DMS 273 (cell line): ENCODE results near the gene CYS1.
"Not testable (repeated sequence)": the region's sequence is repeated elsewhere in the genome, so short reads cannot be mapped to it uniquely, and the experiment has no call there.

Experiments used
- DNase-seq: peaks from one replicate; lab custom pipeline; 2025; ENCODE audit not compliant: unreplicated experiment; lab: John Stamatoyannopoulos, UW

Gene CYS1

DNA sequence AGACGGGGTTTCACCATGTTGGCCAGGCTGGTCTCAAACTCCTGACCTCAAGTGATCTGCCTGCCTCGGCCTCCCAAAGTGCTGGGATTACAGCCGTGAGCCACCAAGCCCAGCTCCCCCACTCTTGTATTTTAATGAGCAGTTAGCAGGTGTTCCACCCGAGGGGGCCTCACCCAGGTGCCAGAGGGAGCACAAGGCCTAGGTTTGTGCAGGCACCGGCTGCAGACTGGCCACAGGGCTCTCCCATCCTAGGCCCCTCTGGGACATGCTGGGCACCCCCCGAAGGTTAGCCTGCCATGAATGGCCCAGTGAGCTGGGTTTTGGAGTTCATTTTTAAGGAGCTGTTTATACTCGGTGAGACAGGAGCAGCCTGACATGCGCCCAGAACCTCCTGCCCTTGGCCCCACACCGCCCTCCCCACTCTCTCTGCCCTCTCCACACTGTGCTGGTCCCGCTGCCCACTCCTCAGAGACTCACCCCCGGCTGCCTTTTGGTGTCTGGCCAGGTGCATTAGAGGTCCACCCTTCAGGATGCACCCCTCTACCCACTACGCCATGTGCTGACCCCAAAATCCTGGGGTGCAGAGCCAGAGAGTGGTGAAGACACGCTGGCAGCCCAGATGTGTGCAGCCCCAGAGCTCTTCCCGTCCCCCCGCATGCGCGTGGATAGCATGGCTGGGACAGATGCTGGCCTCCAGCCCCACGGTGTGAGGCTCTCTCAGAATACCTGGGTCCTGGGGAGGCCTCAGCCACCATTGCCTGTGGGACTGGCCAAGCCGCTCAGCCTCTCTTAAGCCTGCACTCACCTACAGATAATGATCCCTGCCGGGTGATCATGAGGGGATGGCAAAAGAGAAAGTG is 48.1 kb downstream of the CYS1 start:
- DNase-seq: no peak

DNA sequence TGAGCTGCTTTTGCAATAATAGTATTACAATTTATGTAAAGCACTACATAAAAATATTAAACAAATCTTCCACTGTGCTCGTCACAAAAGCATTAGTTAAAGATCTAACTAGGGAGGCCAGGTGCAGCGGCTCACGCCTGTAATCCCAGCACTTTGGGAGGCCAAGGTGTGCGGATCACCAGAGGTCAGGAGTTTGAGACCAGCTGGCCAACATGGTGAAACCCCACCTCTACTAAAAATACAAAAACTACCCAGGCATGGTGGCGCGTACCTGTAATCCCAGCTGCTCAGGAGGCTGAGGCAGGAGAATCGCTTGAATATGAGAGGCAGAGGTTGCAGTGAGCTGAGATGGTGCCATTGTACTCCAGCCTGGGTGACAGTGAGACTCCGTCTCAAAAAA is 49.4 kb downstream of the CYS1 start:
- DNase-seq: not testable (repeated sequence)

GRCh38 chr2:10030311-10030736 is 49.9 kb downstream of the CYS1 start:
- peak; percentile 71 for DNase-seq

DNA sequence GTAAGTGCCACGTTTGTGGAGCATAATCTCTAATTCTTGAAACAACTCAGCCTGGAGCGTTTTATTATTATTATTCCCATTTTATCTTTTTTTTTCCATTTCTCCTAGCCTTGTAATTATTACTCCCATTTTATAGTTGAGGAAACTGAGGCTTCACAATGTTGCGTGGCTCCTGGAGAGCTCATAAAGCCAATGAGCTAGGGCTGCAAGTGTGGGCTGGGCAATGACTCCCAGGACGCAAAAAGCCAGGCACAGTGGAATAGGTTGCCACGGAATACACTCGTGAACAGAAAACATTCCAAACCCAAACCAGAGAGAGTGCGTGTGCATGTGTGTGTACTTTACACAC is 50.4 kb downstream of the CYS1 start:
- DNase-seq: no peak

- peak; percentile 25 for DNase-seq
Observed at GRCh38 chr2:10028988-10029874, 51.0 kb downstream of the CYS1 start.

DNA sequence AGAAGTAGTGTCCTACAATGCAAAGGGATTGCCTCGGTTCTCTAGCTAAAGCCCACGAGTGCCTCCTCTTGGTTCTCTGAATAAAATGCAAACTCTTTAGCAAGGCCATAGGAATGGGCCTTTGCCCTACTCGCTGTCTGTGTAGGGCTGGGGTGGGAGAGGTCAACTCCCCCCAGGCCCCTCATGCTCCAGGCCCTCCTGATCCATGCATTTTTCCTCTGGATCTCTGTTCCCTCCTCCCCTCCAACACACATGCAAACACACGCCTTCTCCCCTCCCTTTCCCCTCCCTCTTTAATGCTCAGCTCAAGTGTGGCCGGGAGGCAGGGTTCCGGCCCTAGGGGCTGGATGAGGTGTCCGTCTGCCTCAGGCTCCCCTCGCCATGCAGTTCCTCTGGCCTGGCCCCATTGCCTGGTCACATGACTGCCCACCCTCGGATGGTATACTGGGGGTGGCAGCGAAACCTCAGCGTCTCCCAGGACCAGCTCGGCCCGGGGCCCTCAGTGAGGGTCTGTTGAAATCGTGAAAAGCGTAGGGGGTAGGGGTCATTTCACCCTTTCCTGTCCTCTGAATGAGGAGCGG is 51.7 kb downstream of the CYS1 start:
- DNase-seq: no peak

DNA sequence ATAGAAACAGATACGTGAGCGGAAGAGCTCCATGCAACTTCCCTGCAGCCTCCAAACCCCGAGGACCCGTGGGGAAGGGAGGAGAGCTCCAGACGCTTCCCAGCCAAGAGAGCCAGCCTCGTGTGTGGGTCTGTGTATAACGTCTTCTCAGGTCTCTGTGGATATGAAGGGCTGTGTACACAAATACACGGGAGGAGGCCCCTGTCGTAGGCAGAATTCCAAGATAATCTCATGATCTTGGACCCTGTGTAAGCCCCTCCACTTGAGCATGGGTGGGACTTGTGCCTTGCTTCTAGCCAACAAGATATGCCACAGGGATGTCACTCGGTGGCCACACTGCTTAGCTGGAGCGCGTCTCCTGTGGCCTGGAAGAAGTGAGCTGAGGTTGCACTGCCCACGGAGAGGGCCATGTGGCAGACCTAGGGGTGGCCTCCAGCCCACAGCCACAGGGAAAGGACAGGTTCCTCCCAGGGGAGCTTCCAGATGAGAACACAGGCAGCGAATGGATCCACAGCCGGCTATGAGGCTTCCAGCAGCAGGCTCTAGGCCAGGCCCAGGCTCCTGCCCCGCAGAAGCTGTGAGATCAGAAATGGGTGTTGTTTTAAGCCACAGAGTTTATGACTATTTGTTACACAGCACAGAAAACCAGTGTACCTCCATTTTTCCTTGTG is 52.4 kb downstream of the CYS1 start:
- no peak for DNase-seq

GRCh38 chr2:10026940-10027569 is 53.2 kb downstream of the CYS1 start:
- DNase-seq: no peak

DNA sequence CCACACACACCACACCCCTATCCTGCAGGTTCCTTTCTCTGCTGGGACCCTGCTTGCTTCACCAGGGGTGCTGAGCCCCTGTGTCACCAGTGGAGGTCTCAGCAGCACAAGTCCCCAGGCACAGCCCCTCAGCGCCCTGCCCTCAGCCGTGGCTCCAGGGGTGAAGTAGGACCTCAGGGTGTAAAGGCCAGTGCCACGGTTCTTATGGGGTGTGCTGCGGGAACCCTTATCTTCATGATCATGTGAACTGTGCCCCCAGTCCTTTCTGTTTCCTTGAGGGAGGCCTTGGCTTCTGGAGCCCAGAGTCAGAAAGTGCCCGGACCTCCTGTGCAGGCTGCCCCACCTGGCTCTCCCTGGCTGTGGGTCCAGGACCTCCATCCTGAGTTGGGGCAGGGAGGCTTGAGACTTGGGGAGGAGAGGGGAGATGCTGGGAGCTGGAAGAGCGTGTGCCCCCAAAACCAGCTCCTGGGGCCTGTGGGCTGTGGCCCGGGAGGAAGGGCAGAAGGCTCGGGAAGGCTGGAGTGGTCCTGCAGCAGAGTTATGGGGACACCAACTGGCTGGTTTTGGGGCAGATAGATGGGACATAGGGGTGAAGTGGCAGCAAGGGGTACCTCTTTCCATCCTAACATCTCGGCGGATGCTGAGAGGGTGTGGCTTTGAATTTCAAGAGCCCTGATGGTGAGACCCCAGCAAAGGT is 57.1 kb downstream of the CYS1 start:
- no peak for DNase-seq

- DNase-seq: no peak
Observed at GRCh38 chr2:10022445-10022844, 57.8 kb downstream of the CYS1 start.

DNA sequence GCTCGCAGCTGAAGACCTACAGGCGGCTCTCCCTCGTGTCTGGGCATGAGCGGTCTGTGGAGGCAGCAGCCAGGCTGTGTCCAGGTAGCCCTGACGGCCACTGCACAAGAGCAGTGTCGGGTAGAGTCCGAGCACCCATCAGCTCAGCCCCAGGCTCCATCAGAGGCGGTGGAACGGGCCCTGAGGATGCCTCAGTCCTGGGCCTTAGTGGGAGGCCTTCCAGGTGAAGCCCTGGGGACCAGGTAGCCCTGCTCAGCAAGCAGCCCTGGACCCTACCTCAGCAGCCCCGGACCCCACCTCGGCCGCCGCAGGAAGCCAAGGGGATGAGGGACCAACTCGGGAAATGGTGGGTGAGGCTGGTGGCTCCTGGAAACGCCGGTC is 58.2 kb downstream of the CYS1 start:
- no peak for DNase-seq

GRCh38 chr2:10019602-10020400 is 60.4 kb downstream of the CYS1 start:
- DNase-seq: no peak

GRCh38 chr2:10019174-10019573 is 61.0 kb downstream of the CYS1 start:
- DNase-seq: no peak

GRCh38 chr2:10017313-10017941 is 62.8 kb downstream of the CYS1 start:
- DNase-seq: no peak

GRCh38 chr2:10016802-10017258 is 63.4 kb downstream of the CYS1 start:
- no peak for DNase-seq

DNA sequence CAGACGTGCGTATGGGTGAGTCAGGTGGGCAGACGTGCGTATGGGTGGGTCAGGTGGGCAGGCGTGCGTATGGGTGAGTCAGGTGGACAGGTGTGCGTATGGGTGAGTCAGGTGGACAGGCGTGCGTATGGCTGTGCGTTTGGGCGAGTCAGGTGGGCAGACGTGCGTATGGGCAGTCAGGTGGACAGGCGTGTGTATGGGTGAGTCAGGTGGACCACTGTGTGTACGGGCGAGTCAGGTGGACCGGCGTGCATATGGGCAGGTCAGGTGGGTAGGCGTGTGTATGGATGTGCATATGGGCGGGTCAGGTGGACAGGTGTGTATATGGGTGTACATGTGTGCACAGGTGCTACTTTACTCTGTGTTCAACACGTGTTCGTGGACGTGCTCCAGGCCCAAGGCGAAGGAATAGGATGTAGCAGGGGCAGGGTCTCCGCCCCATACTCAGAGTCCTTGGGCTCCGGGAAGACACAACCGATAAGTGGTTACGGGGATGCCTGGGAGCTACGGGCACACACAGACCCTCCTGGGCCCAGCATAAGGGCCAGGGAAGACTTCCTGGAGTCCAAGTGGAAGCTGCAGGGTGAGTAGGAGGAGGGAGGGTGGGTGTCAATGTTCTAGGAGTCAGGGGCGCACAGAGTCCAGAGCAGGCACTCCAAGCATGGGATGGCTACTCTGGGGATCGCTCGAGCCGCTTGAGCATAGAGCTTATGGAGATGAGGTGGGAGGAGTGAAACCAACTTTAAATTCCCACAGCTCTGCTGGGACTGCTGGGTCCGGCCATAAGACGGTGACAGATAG is 64.0 kb downstream of the CYS1 start:
- DNase-seq: no peak

- DNase-seq: not testable (repeated sequence)
Observed at GRCh38 chr2:10015376-10015989, 64.7 kb downstream of the CYS1 start.
